Activated CD8-positive, alpha-beta T cell treated with anti-CD3 and anti-CD28 coated beads for 36 hours (primary cell): ENCODE results near the gene VRK1. TPM values are rescaled to one million over a fixed set of nuclear protein-coding genes. Genes with fewer than 3 reads are reported as not detected.

Experiments used
- ATAC-seq: fragments of 200-7000 bp; cut with Tn5 transposase; one replicate; pipeline ENCODE4 v1.10.0; 2021; ENCODE audit warnings: mild to moderate bottlenecking, moderate library complexity
- CTCF ChIA-PET: fragments of 350-600 bp; sonication (Branson Sonifier 250); formaldehyde crosslinking; loops from one replicate; lab custom pipeline; 2021; ENCODE audit warnings: antibody characterized with exemption; lab: Charles Lee
- POLR2A ChIA-PET: fragments of 350-600 bp; sonication (Branson Sonifier 250); formaldehyde crosslinking; loops from one replicate; lab custom pipeline; 2021; ENCODE audit warnings: antibody characterized with exemption; lab: Charles Lee
- DNase-seq: peaks from one replicate; pipeline ENCODE4 v3.0.0-alpha.2; 2020
- H3K27ac Mint-ChIP-seq: one replicate; pipeline ENCODE4 v1.8.0; 2021; ENCODE audit warnings: mild to moderate bottlenecking, mixed read lengths
- H3K27me3 Mint-ChIP-seq: one replicate; pipeline ENCODE4 v1.8.0; 2021; ENCODE audit warnings: mixed read lengths
- H3K36me3 Mint-ChIP-seq: one replicate; pipeline ENCODE4 v1.8.0; 2021; ENCODE audit warnings: low read depth, mixed read lengths
- H3K4me1 Mint-ChIP-seq: one replicate; pipeline ENCODE4 v1.8.0; 2021; ENCODE audit warnings: low read depth, mixed read lengths
- H3K4me3 Mint-ChIP-seq: one replicate; pipeline ENCODE4 v1.8.0; 2021; ENCODE audit warnings: mild to moderate bottlenecking, moderate library complexity, mixed read lengths
- H3K9me3 Mint-ChIP-seq: one replicate; pipeline ENCODE4 v1.8.0; 2021; ENCODE audit warnings: mixed read lengths
- CTCF ChIP-seq: fragments of 200-600 bp; IDR thresholded peaks from one replicate; pipeline ENCODE4 v1.8.0; 2022; ENCODE audit warnings: antibody characterized with exemption, mild to moderate bottlenecking
- intact Hi-C: fragments of 100-400 bp; cut with micrococcal nuclease; formaldehyde crosslinking; loops from one replicate; pipeline ENCODE4 v1.10.0; 2022
- total RNA-seq, 2 experiments: library from RNA; stranded (reverse); gene quantifications; one replicate each; pipeline ENCODE4 v1.2.3, GENCODE V29; 2021

VRK1 gene
- total RNA-seq, 2 experiments from 2014 or later, result 80.8 to 82.4 TPM

DNA sequence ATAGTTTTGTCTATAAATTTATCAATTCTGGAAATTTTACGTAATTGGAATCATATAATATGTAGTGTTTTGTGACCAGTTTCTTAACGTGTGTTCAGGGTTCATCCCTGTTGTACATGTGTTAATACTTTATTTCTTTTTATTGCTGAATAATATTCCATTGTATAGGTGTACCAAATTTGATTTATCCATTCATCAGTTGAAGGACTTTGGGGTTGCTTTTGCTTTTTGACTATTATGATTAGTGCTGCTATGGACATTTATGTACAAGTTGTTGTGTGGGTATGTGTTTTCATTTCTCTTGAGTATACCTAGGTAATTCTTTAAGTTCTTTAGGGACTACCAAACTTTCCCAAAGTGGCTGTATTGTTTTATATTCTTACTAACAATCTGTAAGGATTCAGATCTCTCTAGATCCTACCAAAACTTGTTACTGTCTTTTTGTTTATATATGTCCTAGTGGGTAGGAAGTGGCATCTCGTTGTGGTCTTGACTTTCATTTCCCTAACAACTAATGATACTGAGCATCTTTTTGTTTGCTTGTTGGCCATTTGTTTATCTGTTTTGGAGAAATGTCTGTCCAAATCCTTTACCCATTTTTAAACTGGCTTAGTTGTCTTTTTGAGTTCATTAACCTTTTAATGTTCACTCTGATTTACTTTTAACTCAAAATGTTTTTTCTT lies 14.9 kb downstream of the VRK1 start:
- CTCF ChIA-PET, result no interaction called here

GRCh38 chr14:96816281-96816680 lies 19.1 kb downstream of the VRK1 start:
- intact Hi-C loops, result no loop called here
- Mint-ChIP-seq H3K27me3 (no peaks in the 10 kb centered on the region), H3K9me3 (no peaks in the 10 kb centered on the region), H3K4me1 (peaks cover 53% of the 10 kb centered on the region), H3K4me3 (no peak overlapping the region), H3K27ac (peak overlapping the region; percentile 22), H3K36me3 (peaks cover 29% of the 10 kb centered on the region)
- ChIA-PET POLR2A (no interaction called here), CTCF (no interaction called here)
- no peak for ATAC-seq
- TF ChIP-seq CTCF, result no peak
- no peak for DNase-seq

More for the DNA sequence above, 14.9 kb downstream of the VRK1 start:
- Mint-ChIP-seq H3K4me3 (no peak overlapping the region), H3K27ac (no peak overlapping the region), H3K4me1 (peaks cover 47% of the 10 kb centered on the region), H3K9me3 (no peaks in the 10 kb centered on the region), H3K27me3 (no peaks in the 10 kb centered on the region), H3K36me3 (peaks cover 38% of the 10 kb centered on the region)
- POLR2A ChIA-PET, result no interaction called here
- DNase-seq (no peak), ATAC-seq (no peak)
- intact Hi-C loops, result no loop called here
- no peak for TF ChIP-seq CTCF

GRCh38 chr14:96817750-96818666 lies 20.8 kb downstream of the VRK1 start:
- TF ChIP-seq CTCF, result no peak
- Mint-ChIP-seq H3K36me3 (peaks cover 27% of the 10 kb centered on the region), H3K4me1 (peaks cover 39% of the 10 kb centered on the region), H3K9me3 (no peaks in the 10 kb centered on the region), H3K27ac (no peak overlapping the region), H3K4me3 (no peak overlapping the region), H3K27me3 (no peaks in the 10 kb centered on the region)
- no peak for ATAC-seq
- intact Hi-C loops, result no loop called here
- DNase-seq, result no peak
- CTCF ChIA-PET, result no interaction called here
- POLR2A ChIA-PET, result interaction anchor here (1.2 kb wide), 1 partner anchor 20 kb away, joined by 3 read pairs; no protein-coding TSS in a partner anchor

DNA sequence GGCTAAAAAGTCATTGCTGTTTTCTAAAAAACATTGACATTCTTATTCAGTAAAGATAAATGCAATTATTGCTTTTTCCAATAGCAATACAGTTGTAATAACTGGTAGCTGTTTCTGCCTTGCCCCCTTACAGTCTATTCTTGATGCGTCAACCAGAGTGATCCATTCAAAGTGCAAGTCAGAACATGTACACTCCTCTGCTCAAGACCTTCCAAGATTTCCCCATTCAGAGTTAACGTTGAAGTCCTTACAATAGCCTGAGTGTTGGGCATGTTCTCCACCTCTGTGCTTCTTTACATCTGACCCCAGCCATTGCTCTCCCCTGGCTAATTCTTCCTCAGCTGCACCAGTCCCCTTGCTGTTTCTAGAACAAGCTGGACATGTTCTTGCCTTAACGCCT lies 24.3 kb downstream of the VRK1 start:
- ChIA-PET CTCF (interaction anchor here (0.8 kb wide), 1 partner anchor 32 kb away, joined by 3 read pairs; no protein-coding TSS in a partner anchor), POLR2A (no interaction called here)
- no peak for TF ChIP-seq CTCF
- Mint-ChIP-seq H3K27ac (no peak overlapping the region), H3K4me1 (peaks cover 49% of the 10 kb centered on the region), H3K9me3 (no peaks in the 10 kb centered on the region), H3K27me3 (no peaks in the 10 kb centered on the region), H3K4me3 (no peak overlapping the region), H3K36me3 (peaks cover 28% of the 10 kb centered on the region)
- intact Hi-C loops, result no loop called here
- ATAC-seq (no peak), DNase-seq (no peak)

DNA sequence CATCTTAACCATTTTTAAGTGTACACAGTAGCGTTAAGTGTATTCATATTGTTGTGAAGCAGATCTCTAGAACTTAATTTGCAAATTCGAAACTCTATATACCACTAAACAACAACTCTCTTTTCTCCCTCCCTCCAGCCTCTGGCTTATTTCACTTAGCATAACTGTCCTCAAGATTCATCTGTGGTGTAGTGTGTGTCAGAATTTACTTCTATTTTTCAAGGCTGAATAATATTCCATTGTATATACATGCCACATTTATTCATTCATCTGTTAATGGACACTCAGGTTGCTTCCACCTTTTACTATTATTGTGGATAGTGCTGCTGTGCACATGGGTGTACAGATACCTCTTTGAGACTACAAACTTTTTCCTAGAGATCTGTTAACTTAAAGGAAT lies 26.5 kb downstream of the VRK1 start:
- Mint-ChIP-seq H3K4me1 (peaks cover 35% of the 10 kb centered on the region), H3K4me3 (no peak overlapping the region), H3K27me3 (no peaks in the 10 kb centered on the region), H3K27ac (no peak overlapping the region), H3K36me3 (peaks cover 41% of the 10 kb centered on the region), H3K9me3 (peaks cover 4% of the 10 kb centered on the region)
- no peak for TF ChIP-seq CTCF
- intact Hi-C loops, result no loop called here
- ChIA-PET POLR2A (interaction anchor here (2.1 kb wide), 1 partner anchor 26 kb away, joined by 8 read pairs; the partner anchor contains the start of gene VRK1), CTCF (interaction anchor here (1.7 kb wide), 1 partner anchor 29 kb away, joined by 6 read pairs; no protein-coding TSS in a partner anchor)
- ATAC-seq (no peak), DNase-seq (no peak)
